ENCODE results near the gene MFSD1.

- TF ChIP-seq TOX (CRISPR knock-in tag; IDR thresholded peaks at IDR 0.05; ENCODE audit: borderline replicate concordance) (no peak), OSR1 (CRISPR knock-in tag; IDR thresholded peaks at IDR 0.05) (no peak), ARNTL (CRISPR knock-in tag; IDR thresholded peaks at IDR 0.05; ENCODE audit: borderline replicate concordance, low read depth) (no peak)
These were observed 46.4 kb upstream of the MFSD1 start for GRCh38 chr3:158755421-158755820.
